ENCODE measurements around the gene LRRC8D. TPM values are rescaled to one million over a fixed set of nuclear protein-coding genes. Genes with fewer than 3 reads are reported as not detected.

LRRC8D gene
- polyA plus RNA-seq, 3 donors: 28.0 to 43.8 (median 42.9) TPM

DNA sequence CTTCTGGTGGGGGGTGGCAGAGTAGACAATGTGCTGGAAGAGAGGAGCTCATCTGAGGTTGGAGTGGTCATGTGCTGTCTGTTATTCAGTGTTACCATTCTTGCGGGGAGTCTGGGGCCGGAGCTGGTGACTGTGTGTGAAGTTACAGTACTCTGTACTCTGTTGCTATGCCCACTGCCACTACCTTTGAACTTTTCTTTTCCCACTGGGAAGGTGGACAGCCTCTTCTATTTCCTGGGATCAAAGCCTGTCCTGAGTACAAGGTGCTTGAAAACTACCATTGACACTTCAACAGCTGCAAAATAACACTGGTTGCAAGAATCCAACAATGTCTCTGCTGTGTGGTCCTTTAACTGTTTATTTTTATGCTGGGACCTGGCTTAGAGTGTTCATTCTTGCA is 107.7 kb downstream of the LRRC8D start:
- DNase-seq: no peak
- peaks cover 27 to 92% of the 10 kb centered on the region in 2 donors for H3K36me3 ChIP-seq (replicated peaks in 1 of 2; ENCODE audit: control insufficient read depth in 1 of 2, insufficient read depth in 2 of 2, low read length in 2 of 2)
- Mint-ChIP-seq H3K27me3 (ENCODE audit: low read depth in 3 of 3) (peaks cover 0 to 1% (median 0%) of the 10 kb centered on the region in 3 donors), H3K4me1 (peaks cover 10% of the 10 kb centered on the region), H3K9me3 (no peaks in the 10 kb centered on the region), H3K27ac (peak overlapping the region in 2 of 7 donors; percentile 31 to 44), H3K4me3 (no peak overlapping the region), H3K36me3 (peaks cover 56 to 62% of the 10 kb centered on the region in 2 donors)
- no CpG with 5 or more reads among the region's 2 CpGs for WGBS (ENCODE audit: insufficient coverage)
- no peak for TF ChIP-seq CTCF (IDR thresholded peaks at IDR 0.05)
- H3K27me3 ChIP-seq (ENCODE audit: control insufficient read depth in 2 of 2, insufficient read depth in 2 of 2, low read length in 2 of 2): no peaks in the 10 kb centered on the region
- H4K20me1 ChIP-seq (ENCODE audit: insufficient read depth, low read length): peaks cover 90% of the 10 kb centered on the region
- peak overlapping the region in 1 of 2 donors; percentile 56 for H3K27ac ChIP-seq (ENCODE audit: low read depth in 1 of 2, low read length in 2 of 2)
- H3K9me3 ChIP-seq (replicated peaks in 1 of 2; ENCODE audit: control insufficient read depth in 1 of 2, insufficient read depth in 1 of 2, low read length in 2 of 2): no peaks in the 10 kb centered on the region
- H3K9ac ChIP-seq (ENCODE audit: insufficient read depth, low read length, poor library complexity, severe bottlenecking): no peak overlapping the region
- H3K4me3 ChIP-seq (replicated peaks in 1 of 3; ENCODE audit: low read depth in 2 of 3, low read length in 3 of 3): no peak overlapping the region
- no peak overlapping the region for H3K4me2 ChIP-seq (replicated peaks; ENCODE audit: extremely low read depth, low read length, poor library complexity, severe bottlenecking)
- intact Hi-C loops (cut with micrococcal nuclease): no loop called here
- H3K4me1 ChIP-seq (ENCODE audit: control insufficient read depth in 1 of 2, insufficient read depth in 2 of 2, low read length in 2 of 2): no peaks in the 10 kb centered on the region
- H2AFZ ChIP-seq (ENCODE audit: insufficient read depth, low read depth, low read length, poor library complexity, severe bottlenecking): no peak overlapping the region
- H3K79me2 ChIP-seq (ENCODE audit: insufficient read depth, low read length): peaks cover 83% of the 10 kb centered on the region

GRCh38 chr1:89929467-89930063 is 108.7 kb downstream of the LRRC8D start:
- DNase-seq: no peak
- no peak overlapping the region for H3K4me3 ChIP-seq (replicated peaks in 1 of 3; ENCODE audit: low read depth in 2 of 3, low read length in 3 of 3)
- peaks cover 0 to 1% (median 0%) of the 10 kb centered on the region in 3 donors for H3K27me3 Mint-ChIP-seq (ENCODE audit: low read depth in 3 of 3)
- no peak overlapping the region for H3K9ac ChIP-seq (ENCODE audit: insufficient read depth, low read length, poor library complexity, severe bottlenecking)
- H3K27me3 ChIP-seq (ENCODE audit: control insufficient read depth in 2 of 2, insufficient read depth in 2 of 2, low read length in 2 of 2): no peaks in the 10 kb centered on the region
- H3K9me3 Mint-ChIP-seq: no peaks in the 10 kb centered on the region
- H2AFZ ChIP-seq (ENCODE audit: insufficient read depth, low read depth, low read length, poor library complexity, severe bottlenecking): no peak overlapping the region
- H3K4me1 Mint-ChIP-seq: peaks cover 10% of the 10 kb centered on the region
- TF ChIP-seq CTCF (IDR thresholded peaks at IDR 0.05): no peak
- H3K4me2 ChIP-seq (replicated peaks; ENCODE audit: extremely low read depth, low read length, poor library complexity, severe bottlenecking): no peak overlapping the region
- intact Hi-C loops (cut with micrococcal nuclease): no loop called here
- H3K4me1 ChIP-seq (ENCODE audit: control insufficient read depth in 1 of 2, insufficient read depth in 2 of 2, low read length in 2 of 2): no peaks in the 10 kb centered on the region
- peak overlapping the region in 5 of 7 donors; percentile 40 to 85 (median 66) for H3K27ac Mint-ChIP-seq
- H3K79me2 ChIP-seq (ENCODE audit: insufficient read depth, low read length): peaks cover 80% of the 10 kb centered on the region
- H3K4me3 Mint-ChIP-seq: no peak overlapping the region
- peak overlapping the region in 1 of 2 donors; percentile 56 for H3K27ac ChIP-seq (ENCODE audit: low read depth in 1 of 2, low read length in 2 of 2)
- no peaks in the 10 kb centered on the region for H3K9me3 ChIP-seq (replicated peaks in 1 of 2; ENCODE audit: control insufficient read depth in 1 of 2, insufficient read depth in 1 of 2, low read length in 2 of 2)
- H3K36me3 ChIP-seq (replicated peaks in 1 of 2; ENCODE audit: control insufficient read depth in 1 of 2, insufficient read depth in 2 of 2, low read length in 2 of 2): peaks cover 36 to 92% of the 10 kb centered on the region in 2 donors
- H4K20me1 ChIP-seq (ENCODE audit: insufficient read depth, low read length): peaks cover 87% of the 10 kb centered on the region
- 100% methylated on average over 5 of the region's 6 CpGs for WGBS (ENCODE audit: insufficient coverage)
- H3K36me3 Mint-ChIP-seq: peaks cover 56 to 63% of the 10 kb centered on the region in 2 donors
